NCI-H1436 (cell line): Measurements from ENCODE around the gene ACTR5.

Source experiments
- DNase-seq: peaks from one replicate; lab custom pipeline; 2025; lab: John Stamatoyannopoulos, UW

Gene ACTR5

DNA sequence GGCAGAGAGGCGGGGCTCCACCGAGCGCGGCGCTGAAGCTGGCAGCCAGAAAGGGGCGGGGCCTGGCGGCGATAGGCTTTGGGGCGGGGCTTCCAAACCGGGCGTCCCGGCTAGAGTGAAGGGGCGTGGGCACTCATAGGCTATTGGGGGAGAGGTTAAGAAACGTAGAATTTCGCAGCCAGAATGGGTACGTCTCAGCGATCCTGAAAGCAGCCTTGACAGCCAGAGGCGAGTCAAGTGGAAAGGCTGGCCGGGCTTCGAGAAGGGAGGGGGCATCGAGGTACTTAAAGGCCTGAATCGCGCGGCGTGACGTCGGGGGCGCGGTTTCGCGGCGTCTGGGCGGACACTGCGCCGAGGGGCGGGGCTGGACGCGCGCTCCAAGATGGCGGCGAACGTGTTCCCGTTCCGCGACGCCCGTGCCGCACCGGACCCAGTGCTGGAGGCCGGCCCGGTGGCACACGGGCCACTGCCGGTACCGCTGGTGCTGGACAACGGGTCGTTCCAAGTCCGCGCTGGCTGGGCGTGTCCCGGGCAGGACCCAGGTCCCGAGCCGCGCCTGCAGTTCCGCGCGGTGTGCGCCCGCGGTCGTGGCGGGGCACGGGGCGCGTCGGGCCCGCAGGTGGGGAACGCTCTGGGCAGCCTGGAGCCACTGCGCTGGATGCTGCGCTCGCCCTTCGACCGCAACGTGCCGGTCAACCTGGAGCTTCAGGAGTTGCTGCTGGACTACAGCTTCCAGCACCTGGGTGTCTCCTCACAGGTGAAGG is at the start of gene ACTR5:
ACTR5 (plus strand) TSS at position 364 of the 764 bp plus-strand sequence; CDS start at position 383, 19 bp downstream.
- DNase-seq: peak; percentile 91

DNA sequence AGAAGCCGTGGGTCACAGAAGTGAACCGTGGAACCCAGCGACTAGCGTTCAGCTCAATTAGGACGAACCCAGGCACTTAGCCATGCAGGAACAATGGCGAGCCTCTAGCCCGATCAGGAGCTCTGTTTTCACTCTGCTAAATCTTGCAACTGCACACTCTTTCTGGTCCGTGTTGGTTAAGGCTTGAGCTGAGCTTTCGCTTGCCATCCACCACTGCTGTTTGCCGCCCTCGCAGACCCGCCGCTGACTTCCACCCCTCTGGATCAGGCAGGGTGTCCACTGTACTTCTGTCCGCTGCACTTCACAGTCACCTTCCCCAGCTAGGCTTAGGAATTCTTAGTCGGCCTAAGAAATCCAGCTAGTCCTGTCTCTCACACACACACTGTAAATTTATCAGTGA is 49.7 kb upstream of the ACTR5 start:
- DNase-seq: no peak

DNA sequence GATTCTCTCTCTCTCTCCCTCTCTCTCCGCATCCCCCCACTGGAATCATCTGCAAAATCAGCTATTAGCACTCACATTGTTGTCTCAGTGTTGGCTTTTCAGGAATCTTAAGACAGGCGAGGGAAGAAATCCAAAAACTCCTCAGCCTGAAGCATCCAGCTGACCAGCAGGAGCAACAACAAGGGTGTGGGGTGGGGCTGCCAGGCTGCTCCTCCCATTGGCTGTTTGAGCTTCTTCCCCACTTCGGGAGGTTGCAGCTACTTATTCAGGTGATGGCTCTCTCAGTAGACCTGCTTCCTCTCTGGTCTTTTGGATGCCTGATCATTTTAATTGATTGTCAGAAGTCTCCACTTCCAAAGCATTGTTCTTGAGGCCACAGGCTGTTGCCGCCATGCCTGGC is 48.1 kb upstream of the ACTR5 start:
- DNase-seq: no peak

DNA sequence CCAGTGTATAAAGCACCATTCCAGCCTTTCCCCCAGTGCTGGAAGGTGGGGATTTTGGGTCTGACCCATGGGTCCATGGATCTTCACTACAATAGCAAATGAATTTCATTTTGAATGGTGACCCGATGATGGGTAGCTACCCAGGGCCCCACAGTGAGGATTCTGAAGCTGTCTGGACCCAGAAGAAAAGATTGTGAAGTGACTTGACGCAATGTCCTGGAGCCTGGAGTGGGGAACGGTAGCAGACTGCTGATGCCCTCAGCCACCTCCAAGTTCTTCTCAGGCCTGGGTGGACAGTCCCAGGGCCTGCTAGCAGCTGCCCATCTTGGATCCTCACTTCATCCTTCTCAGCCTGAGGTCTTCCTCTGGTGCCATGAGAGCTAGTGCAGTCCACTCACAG is 47.3 kb upstream of the ACTR5 start:
- DNase-seq: no peak

DNA sequence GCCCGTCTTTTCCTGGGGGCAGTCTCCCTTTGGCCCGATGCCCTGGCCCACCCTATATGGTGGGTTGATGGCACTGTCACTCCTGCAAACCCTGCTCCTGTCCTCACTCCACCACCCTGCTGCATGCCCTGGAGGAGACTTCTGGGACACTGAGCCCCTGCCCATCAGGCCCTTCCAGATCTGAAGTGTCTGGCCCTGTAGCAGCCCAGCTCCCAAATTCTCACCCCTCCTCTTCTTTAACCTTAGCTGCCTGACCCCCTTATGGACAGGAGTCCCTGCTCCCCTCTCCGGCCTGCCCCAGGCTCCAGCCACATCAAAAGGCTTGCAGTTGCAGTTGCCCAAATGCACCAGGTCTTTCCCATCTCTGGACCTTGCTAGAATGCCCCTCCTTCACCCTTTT is 44.7 kb upstream of the ACTR5 start:
- no peak for DNase-seq

DNA sequence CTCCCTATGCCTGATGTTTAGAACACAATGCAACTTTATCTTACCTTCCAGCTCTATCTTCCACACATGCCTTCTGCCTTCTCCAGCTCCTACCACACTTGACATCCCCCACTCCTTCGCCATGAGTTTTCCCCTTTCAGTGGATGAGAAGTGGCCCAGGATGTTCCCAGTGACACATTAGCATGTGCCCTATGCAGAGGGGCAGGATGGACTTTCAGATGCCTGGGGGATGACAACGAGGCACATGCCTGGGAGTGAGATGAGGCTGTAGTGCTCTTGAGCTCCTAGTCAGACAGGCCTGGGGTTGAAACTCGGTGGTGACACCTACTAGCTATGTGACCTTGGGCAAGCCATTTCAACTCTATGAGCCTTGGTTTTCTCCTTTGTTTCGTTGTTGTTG is 44.1 kb upstream of the ACTR5 start:
- no peak for DNase-seq

DNA sequence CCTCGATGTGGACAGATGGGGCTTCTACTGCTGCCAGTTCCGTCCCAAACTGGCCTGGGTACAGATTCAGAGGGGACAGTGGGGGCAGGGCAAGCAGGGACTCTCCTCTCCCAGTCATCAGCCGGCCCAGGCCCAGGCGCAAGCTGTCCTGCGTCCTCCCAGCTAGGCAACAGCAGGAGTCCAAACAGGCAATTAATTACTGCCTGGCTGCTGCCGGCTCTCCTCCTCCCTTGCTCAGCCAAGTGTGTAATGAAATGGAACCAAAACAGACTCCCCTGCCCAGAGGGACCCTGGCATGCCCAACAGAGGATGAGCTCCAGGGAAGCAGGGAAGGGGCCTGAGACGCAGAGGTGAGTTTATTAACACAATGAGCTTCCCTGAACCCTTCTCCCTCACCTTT is 41.8 kb upstream of the ACTR5 start:
- DNase-seq: no peak

DNA sequence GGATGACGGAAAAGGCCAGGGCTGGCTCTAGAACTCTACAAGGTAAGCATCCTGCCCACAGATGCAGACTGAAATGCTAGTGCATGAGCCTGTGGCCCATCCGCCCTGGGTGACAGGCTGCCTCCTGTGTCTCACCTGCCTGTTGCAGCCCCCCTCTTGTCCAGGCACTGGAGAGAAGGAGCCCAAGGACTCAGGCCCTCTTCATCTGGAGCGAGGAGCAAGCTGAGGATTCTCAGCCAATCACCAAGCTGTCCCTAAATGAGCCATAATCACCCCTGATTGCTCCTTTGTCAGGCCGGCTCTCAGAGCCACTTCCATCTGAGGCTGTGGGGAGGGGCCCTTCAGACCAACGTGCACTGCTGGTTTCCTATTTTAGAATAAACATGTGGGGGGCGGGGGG is 34.0 kb upstream of the ACTR5 start:
- peak; percentile 90 for DNase-seq

DNA sequence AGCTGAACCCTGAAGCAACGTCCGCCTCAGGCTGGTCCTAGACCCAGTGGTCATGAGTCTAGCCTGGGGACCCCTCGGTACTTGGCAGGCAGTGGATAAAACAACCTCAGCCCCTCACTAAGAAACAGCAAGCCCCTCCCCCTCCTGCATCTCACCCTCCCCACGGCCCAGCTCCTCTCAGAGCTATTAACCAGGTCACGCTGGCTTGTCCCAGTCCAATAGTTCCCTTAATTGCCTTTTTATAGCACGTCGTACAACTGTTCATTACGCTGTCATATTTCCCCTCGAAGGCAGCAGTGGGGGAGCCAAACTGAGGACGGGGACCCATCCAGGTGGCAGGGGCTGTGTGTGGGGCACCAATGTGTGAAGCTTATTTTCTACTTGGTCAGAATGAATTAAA is 32.6 kb upstream of the ACTR5 start:
- peak; percentile 30 for DNase-seq

DNA sequence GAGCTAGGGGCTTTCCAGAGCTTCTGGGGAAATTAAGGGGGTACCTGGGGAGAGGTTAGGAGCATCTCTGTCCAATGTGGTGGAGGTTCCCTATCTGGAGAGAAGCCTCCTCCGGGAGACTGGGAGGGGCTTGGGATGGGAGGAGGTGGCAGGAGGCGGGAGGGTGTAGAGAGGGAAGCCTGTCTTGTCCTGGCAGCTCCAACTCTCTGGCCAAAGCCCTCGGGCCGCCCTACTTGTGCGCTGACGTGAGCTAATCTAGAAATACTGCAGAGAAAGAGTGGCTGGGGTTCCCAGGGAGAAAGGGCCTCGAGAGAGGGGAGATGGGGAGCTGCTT is 25.6 kb upstream of the ACTR5 start:
- DNase-seq: no peak

DNA sequence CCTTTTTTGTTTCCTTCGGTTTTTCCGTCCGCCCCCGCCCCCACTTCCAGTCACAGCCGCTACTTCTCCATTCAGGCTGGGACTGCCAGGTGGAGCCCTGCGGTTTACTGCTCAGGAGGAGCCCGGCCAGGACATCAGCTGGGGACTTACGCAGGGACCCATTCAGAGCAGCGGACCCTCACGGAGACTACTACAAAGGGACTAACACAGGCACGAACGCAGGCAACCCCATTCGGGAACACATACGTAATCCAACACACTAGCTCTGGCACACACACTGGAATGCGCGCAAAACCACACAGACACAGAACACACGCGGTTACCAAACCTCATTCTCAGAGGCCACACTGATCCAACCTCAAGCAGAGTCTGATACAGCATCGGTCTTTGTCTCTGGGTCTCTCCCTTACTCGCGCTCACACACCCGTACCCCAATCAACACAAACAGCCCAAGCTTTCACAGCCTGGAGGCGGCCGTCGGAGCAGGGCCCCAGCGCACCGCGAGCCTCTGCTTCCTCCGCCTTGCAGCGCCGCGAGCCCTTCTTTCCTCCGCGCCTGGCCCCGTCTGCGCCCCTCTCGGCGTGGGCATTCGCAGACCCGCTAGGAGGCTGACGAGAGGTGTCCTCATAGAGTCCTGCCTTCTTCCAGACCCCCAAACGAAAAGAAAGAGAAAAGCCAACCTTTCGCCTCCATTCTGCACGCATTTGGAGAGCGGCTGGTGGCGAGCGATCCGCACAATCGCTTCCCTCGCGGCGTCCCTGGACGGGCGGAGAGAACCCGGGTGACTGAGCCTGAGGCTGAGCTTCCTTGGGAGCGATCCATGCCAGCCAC is 25.0 kb upstream of the ACTR5 start:
- no peak for DNase-seq

DNA sequence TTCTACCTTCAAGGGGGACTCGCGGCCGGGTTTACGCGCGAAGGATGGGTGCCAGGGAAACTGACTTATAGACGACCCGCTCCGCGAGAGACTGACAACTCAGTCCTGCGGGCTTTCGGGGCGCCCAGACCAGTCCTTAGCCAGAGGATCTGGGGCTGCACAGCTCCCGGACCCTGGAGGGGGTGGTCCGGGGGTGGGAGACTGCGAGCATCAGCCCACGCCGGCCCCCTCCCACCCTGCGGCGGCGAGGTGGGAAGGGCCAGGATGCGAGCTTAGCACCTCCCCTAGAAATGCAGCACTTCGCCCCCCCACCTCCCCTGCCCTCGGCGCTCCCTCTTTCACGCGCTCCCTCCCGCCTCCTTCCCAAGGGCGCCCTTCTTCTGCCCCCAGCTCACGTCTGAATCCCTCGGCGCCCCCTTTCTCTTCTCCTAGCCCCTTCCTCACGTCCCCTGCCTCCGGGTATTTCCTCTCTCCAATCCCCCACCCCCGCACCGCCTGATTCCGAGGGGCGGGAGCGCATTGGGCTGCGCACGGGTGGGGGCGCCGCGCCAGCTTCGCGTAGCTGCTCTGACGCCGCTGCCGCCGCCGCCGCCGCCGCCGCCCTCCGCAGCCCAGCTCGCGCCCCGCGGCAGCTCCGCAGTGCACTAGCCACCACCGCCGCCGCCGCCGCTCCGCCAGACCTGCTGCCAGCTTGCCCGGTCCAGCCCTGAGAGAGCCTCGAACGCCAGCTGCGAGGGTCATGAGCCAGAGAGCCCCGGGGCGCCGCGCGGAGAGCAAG is 24.2 kb upstream of the ACTR5 start, which contains the start of gene SLC32A1:
SLC32A1 (plus strand) TSS at position 639 of the 778 bp plus-strand sequence. CDS start 239 bp downstream, outside the sequence.
- peak; percentile 74 for DNase-seq

DNA sequence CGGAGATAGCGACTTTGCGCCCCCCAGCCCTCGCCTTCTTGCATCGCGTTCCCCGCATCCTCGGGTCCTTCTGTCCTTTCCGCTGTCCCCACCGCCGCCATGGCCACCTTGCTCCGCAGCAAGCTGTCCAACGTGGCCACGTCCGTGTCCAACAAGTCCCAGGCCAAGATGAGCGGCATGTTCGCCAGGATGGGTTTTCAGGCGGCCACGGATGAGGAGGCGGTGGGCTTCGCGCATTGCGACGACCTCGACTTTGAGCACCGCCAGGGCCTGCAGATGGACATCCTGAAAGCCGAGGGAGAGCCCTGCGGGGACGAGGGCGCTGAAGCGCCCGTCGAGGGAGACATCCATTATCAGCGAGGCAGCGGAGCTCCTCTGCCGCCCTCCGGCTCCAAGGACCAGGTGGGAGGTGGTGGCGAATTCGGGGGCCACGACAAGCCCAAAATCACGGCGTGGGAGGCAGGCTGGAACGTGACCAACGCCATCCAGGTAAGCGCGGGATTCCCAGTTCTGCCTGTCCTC is 23.6 kb upstream of the ACTR5 start:
- no peak for DNase-seq

DNA sequence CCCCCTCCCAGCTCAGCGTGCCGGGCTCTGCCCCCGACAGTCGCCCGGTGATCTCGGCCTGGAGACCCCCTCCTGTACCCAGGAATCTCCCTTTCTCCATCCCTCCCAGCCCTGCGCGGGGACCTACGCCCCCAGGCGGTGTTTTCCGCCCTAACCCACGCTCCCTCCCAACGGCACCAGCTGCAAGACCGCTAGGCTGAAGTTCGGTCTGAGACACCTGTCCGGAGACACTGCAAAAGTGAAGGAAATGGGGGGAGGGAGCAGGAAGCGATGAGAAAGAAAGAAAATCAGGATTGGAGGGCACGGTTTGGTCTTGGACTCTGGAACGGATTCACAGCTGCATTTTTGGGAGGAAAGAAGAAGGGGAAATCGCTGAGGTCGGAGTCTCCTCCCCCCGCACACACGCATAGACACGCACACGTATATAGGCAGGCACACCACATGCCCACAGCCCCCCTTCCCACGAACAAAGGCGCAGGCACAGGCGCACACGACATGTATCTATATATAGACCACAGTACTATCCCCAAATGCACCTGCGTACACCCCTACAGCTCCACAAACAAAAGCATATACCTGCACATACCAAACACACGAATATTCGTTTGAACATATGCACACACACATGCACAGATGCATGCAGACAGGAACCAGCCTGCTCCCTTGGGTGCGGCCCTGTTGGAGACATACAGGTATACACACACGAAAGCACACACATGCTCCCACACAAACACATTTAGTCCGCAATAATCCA is 22.9 kb upstream of the ACTR5 start:
- peak; percentile 78 for DNase-seq

DNA sequence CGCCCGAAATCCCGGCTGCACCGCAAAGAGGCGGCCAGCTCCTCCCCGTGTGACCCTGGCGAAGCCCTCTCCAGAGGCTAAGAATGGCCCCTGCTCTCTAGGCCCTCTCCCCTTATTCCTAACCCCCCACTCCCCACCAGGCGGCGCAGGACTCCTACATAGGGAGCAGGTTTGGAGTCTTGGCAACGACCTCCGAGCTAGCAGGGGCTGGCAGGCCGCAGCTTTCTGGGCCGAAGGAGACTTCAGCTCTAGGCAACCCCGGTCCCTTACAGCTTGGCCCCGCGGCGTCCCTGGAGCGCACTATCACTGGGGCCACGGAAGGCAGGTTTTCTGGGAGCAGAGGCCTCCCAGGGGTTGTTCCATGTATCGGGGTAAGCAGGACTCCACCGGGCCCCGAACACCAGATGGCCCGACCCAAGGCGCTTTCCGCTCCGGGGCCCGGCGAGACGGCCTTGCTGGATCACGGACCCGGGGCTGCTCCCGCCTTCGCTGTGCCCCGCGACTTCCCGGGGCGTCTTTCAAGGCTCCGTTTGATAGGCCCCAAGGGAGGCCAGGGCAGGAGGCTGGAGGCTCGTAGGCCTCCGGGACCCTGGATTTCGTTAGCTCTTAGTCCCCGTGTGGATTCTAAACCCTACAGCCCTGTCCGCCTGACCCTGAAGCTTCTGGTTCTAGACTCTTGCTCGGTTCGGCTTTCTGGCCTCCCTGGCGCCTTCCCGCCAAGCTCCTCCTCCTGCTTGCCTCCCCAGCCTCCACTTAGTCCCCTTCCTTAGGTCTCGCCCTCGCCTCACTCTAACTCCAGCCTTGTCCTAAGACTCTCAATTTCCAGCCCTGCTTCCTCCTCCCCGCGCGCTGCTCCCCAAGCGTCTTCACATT is 22.1 kb upstream of the ACTR5 start:
- peak; percentile 87 for DNase-seq

DNA sequence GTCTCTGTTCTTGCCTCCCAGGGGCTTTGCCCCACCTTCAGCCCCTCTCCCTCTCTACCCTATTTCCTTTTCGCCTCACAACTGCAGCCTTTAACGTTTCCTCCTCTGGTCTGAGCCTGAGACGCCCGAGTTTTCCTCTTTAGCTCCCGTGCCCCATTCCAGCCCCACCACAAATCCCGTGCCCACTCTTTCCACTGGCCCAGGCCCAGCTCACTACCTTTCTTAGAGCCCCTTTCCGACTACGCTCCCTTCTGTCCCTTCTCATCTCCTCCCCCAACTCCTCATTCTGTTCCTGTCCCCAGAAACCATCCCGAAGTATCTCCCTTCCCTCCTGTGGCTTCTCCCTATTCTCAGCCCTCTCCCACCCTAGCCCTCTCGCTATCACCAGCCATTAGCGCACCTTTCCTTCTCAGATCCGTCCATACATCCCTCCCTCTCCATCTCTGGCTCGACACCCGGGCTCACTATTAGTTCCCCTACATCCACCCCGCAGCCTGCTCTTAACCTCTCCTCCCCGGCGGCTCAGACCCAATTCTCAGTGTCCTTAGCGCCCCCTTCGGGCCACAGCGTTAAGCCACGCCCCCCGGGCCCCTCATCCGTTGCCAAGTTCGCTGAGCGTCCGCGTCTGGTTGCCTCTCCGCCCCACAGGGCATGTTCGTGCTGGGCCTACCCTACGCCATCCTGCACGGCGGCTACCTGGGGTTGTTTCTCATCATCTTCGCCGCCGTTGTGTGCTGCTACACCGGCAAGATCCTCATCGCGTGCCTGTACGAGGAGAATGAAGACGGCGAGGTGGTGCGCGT is 21.3 kb upstream of the ACTR5 start:
- peak; percentile 65 for DNase-seq

DNA sequence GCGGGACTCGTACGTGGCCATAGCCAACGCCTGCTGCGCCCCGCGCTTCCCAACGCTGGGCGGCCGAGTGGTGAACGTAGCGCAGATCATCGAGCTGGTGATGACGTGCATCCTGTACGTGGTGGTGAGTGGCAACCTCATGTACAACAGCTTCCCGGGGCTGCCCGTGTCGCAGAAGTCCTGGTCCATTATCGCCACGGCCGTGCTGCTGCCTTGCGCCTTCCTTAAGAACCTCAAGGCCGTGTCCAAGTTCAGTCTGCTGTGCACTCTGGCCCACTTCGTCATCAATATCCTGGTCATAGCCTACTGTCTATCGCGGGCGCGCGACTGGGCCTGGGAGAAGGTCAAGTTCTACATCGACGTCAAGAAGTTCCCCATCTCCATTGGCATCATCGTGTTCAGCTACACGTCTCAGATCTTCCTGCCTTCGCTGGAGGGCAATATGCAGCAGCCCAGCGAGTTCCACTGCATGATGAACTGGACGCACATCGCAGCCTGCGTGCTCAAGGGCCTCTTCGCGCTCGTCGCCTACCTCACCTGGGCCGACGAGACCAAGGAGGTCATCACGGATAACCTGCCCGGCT is 20.6 kb upstream of the ACTR5 start:
- DNase-seq: no peak

DNA sequence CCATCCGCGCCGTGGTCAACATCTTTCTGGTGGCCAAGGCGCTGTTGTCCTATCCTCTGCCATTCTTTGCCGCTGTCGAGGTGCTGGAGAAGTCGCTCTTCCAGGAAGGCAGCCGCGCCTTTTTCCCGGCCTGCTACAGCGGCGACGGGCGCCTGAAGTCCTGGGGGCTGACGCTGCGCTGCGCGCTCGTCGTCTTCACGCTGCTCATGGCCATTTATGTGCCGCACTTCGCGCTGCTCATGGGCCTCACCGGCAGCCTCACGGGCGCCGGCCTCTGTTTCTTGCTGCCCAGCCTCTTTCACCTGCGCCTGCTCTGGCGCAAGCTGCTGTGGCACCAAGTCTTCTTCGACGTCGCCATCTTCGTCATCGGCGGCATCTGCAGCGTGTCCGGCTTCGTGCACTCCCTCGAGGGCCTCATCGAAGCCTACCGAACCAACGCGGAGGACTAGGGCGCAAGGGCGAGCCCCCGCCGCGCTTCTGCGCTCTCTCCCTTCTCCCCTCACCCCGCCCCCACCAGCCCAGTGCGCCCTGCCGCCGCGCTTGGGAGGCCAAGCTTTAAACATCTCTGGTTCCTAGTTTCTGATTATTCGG is 20.0 kb upstream of the ACTR5 start:
- DNase-seq: no peak
